Stimulated activated CD4-positive, alpha-beta T cell treated with anti-CD3 and anti-CD28 coated beads, Interleukin-12 subunit alpha, Interleukin-12 subunit beta, amount 100 ng/mL, for 48 hours (primary cell): Measurements from ENCODE around the gene PCSK4.
"Not testable (repeated sequence)": the region's sequence is repeated elsewhere in the genome, so short reads cannot be mapped to it uniquely, and the experiment has no call there.

ENCODE experiments used
- DNase-seq, 3 donors: peaks; one replicate each; pipeline ENCODE4 v3.0.0-alpha.2; 2020; ENCODE audit warnings: low read depth in 2 of 3, low spot score in 1 of 3

Gene PCSK4

DNA sequence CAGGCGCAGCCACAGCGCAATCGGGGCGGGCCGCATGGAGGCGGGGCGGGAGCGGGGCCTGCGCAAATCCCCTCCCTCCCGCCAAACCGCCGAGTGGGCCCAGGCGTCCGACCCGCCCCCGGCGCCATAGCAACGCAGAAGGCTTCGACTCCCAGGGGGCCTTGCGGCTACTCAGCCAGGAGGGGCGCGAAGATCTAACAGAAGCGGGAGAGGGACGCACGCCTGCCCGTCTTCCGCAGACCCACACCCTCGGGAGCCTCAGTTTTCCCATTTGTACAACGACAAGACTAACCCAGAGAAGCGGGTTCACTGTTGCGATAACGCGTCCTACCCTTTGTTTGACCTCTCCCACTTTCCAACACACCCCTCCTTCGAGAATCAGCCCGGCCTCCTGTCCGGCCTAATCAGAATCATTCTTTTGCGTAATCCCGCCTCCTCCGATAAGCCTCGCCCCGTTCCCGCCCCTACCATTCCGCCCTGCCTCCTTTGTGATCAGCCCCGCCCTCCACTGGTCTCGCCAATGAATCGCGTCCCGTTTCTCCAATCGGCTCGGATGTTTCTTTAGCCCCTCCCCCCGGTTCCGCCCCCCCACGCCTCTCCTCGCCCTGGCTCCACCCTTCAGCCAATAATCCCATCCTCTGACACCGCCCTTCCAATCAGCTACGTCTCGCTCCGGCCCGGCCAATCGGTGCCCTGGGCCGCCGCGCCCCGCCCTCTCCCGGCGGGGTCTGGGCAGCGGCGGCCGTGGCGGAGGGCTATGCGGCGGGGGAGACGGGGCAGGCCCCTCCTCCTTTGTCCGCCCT is at the start of gene PCSK4:
Gene PCSK4, minus strand, starts transcription at position 40 of the 803 bp plus-strand sequence. Its CDS starts 4 bp downstream, at position 36.
- DNase-seq: peak; percentile 96 to 99 (median 99)

DNA sequence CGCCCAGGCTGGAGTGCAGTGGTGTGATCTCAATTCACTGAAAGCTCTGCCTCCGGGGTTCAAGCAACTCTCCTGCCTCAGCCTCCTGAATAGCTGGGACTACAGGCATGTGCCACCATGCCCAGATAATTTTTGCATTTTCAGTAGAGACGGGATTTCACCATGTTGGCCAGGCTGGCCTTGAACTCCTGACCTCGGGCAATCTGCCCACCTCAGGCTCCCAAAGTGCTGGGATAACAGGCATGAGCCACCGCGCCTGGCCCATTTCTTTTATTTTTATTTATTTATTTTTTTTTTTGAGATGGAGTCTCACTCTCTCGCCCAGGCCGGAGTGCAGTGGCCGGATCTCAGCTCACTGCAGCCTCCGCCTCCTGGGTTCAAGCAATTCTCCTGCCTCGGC is 49.6 kb upstream of the PCSK4 start:
- DNase-seq: not testable (repeated sequence)

DNA sequence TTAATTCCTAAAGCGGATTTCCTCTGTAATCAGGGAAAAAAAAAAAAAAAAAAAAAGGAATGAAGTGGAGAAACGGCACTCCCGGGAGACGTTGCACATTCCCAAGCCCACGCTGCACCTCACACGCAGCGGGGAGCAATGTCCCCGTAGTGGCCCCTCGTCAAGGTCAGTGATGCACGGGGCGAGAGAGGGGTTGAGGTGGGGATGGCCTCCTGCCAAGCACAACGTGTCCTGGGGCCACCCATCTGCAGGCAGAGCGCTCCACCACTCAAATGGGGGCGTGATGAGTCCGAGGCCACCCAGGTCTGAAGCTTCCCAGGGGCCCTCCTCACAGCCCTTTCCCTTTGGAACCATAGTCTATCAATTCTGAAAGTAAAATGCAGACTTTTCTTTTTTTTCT is 48.8 kb upstream of the PCSK4 start:
- DNase-seq: no peak

DNA sequence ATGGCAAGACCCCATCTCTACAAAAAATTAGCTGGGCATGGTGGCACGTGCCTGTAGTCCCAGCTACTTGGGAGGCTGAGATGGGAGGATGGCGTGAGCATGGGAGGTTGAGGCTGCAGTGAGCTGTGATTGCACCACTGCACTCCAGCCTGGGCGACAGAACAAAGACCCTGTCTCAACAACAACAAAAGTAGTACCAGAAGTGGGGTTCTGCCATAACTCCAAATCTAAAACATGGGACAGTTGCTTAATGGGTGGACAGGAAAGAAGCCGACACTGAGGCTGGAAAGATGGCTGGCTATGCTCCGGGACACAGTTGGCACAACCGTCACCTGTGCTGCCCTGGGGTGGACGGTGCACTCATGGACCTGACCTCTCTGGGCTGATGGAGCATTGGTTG is 45.5 kb upstream of the PCSK4 start:
- DNase-seq: not testable (repeated sequence)

DNA sequence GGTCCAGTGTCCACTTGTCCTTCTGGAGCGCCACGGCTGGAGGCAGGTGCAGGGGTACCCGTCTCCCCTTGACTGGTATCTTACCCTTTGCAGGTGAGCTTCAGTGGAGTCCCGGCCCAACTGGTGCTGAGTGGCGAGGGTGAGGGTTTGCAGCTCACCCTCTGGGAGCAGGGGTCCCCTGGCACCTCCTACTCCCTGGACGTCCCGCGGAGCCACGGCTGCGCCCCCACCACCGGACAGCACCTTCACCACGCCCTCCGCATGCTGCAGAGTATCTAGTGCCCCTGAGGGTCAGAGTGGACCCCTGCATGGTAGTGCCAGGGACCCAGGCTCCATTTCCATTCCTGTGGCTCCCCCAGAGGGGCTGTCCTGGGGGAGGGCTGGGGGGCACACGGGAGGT is 44.8 kb upstream of the PCSK4 start:
- no peak for DNase-seq

DNA sequence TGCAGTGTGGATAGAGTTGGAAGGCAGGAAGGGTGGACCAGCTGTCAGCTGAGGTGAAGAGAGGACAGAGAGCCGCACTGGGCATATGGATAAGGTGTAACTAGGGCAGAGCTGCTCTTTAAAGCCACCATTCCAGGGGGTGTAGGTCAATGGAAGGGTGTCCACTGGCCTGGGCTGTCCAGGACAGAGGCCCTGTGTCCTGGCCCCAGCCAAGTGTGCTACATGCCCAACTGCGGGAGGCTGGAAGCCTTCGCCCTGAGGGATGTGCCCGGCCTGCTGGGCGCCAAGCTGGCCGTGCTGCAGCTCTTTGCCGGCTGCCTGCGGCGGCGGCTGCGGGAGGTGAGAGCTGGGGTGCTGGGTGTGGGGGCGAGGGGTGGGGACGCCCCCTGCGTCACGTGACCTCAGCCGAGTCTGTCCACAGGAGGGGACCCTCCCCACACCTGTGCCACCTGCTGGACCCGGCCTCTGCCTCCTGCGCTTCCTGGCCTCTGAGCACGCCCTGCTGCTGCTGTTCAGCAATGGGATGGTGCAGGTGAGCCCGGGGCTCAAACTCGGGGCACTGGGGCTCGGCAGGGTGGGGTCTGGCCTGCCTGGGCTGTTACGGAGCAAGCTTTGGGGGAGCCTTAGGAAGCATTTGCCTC is 43.5 kb upstream of the PCSK4 start:
- no peak for DNase-seq

DNA sequence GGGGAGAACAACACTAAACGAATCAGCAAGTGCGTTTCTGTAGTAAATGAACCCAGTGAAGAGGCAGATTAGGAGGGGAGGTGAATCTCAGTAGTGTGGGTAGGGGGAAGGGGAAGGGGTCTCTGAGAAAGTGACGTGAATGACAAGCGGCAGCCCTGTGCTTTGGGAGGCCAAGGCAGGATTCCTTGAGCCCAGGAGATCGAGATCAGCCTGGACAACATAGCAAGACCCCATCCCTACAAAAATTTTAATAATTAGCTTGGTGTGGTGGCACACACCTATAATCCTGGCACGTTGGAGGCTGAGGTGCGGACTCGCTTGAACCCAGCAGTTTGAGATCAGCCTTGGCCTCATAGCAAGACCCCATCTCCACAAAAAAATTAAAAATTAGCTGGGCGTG is 41.9 kb upstream of the PCSK4 start:
- no peak for DNase-seq

DNA sequence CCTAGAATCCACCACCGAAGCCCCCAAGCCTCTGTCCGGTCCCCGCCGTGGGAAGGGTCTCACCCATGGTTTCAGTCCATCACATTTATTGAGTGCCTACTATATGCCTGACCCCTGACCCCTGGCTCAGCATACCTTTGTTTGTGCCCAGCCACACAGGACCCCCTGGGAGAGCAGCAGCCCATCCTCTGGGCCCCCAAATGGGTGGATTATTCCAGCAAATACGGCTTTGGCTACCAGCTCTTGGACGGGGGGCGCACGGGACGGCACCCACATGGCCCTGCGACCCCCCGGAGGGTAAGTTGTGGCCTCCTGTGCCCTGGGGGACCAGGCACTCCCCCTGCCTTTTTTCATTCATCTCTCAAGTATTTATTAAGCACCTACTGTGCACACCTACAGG is 41.4 kb upstream of the PCSK4 start:
- DNase-seq: no peak

DNA sequence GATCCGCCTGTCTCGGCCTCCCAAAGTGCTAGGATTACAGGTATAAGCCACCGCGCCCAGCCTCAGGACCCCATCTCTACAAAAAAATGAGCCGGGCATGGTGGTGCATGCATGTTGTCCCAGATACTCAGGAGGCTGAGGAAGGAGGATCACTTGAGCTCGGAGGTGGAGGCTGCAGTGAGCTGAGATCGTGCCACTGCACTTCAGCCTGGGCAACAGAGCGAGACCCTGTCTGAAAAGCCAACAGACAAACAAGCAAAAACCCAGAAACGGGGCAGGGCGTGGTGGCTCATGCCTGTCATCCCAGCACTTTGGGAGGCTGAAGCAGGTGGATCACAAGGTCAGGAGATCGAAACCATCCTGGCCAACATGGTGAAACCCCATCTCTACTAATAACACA is 40.7 kb upstream of the PCSK4 start:
- DNase-seq: not testable (repeated sequence)

DNA sequence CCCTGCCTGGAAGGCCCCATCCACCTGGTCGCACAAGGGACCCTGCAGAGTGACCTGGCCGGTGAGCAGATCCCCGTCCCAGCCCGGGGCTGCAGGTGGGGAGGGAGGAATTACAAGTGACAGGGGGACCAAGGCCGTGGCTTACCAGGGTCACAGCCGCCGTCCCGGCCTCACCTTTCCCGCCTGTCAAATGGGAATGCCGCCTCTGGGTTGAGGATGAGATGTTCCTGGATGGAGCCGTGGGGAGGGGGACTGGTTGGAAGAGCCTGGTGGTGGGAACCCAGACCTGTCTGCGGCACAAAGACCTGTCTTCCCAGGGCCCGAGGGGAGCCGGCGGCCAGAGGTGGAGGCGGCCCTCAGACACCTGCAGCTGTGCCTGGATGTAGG is 39.3 kb upstream of the PCSK4 start:
- DNase-seq: no peak

DNA sequence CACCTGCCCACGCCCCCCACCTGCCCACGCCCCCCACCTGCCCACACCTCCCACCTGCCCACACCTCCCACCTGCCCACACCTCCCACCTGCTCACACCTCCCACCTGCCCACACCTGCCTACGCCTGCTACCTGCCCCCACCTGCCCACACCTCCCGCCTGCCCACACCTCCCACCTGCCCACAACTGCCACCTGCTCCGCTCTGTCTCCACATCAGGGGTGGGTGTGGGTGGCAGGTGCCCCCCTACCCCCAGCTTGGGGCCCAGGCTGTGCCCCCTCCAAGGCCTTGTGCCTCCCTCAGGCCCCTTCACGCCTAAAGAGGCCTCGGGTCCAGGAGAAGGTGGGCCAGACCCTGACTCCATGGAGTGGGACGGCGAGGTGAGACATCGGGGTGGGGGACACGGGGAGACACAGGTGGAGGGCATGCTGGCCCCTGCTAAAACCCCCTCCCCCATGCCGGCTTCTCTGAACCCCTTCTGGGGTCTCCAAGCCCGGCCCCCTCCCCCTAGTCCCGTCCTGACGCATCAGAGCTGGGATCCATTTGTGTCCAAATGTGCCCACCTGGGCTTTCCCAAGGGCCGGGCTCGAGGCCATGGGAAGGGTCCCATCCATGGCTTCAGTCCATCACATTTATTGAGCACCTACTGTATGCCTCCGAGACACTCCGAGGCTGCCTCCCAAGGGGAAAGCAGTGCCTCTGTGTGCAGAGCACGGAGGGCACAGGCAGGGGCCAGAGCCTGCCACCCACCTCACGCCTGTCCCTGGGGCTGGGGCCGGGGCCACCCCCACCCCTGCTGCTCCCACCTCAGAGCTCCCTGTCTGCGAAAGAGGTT is 38.7 kb upstream of the PCSK4 start:
- DNase-seq: no peak

DNA sequence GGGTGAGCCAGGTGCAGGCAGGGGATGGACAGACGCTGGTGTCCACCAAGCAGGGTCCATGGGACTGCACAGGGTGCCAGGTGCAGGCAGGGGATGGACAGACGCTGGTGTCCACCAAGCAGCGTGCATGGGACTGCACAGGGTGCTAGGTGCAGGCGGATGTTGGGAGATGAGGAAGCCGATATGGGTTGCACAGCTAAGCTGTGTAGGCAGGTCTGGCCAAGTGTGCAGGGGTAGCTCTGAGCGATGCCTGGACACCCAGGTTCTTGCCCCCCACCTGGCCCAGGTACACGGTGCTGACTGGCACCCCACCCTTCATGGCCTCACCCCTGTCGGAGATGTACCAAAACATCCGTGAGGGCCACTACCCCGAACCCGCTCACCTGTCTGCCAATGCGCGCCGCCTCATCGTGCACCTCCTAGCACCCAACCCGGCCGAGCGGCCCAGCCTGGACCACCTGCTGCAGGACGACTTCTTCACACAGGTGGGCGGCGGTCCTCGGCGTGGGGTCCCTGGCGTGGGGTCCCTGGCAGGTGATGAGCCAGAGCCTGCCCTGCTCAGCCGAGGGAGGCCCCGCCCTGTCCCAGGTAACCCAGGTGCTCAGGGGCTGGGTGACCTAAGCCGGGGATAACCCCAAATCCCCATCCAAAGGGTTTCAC is 37.6 kb upstream of the PCSK4 start:
- DNase-seq: no peak

DNA sequence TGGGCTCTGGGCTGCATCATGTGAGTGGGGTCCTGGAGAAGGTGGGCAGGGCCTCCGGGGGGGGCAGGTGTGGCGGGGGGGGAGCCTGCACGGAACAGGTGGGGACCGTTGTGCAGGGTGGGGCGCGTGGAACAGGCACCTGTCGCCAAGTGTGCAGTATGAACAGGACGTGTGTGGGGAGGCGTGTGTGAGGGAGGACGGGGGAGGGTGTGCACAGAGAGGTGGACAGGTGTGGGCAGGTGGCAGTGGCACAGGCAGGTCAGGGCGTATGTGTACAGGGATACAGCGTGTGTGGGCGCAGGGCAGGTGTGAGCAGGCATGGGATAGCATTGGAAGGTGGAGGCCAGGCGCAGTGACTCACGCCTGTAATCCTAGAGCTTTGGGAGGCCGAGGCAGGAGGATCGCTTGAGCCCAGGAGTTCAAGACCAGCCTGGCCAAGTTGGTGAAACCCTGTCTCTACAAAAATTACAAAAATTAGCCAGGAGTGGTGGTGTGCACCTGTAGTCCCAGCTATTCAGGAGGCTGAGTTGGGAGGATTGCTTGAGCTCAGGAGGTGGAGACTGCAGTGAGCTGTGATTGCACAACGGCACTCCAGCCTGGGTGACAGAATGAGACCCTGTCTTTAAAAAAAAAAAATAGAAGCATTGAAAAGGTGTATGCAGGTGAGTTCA is 37.0 kb upstream of the PCSK4 start:
- DNase-seq: no peak

DNA sequence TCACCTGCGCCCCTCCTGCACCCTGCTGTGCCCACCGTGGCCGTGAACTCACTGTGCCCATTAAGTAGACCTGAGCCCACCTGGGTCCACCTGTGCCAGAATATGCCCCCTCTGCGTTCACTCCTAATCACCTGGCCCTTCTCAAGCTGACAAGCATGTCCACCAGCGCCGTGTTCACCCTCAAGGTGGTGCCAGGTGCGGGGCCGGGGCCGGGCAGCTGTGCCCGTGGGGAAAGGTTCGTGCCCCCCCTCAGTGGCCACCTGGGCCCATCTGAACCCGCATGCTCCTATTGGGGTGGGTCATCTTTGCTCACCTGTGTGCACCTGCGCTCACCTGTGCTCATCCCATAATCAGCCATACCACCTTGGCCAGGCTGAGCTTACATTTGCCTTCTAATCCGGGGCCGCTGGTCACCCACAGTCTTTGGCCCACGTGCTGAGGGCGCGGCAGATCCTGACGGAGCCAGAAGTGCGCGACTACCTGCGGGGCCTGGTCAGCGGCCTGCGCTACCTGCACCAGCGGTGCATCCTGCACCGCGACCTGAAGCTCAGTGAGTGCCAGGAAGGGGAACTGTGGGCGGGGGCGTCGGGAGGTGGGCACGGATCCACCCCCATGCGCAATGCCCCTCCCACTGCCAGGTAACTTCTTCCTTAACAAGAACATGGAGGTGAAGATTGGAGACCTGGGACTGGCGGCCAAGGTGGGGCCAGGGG is 36.1 kb upstream of the PCSK4 start:
- no peak for DNase-seq

DNA sequence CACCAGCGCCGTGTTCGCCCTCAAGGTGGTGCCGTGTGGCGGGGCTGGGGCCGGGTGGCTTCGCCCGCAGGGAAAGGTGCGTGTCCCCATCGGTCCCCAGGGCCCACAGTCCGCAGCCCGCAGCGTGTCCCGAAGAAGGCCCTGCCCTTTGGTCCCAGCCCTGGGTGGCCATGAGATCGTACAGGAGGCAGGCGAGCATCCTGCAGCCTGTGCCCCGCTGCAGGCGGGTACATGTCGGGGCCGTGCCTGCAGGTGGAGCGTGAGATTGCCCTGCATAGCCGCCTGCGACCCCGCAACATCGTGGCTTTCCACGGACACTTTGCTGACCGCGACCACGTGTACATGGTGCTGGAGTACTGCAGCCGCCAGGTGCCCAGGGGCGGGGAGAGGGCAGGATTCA is 35.2 kb upstream of the PCSK4 start:
- DNase-seq: no peak

DNA sequence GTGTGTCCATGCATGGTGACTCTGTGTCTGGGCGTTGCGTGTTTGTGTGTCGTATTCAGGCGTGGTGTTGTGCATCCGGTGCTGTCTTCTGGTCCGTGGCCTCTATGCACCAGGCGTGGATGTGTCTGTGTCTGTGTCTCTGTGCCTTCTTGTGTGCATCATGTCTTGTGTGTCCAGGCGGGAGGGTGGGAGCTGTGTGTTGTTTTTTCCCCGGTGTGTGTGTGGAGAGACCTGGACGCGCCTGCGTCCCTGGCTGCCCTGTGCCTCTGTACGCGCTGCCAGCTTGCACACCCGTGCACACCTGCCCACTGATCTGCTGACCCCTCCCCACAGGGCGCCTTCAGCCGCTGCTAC is 34.8 kb upstream of the PCSK4 start:
- DNase-seq: no peak

DNA sequence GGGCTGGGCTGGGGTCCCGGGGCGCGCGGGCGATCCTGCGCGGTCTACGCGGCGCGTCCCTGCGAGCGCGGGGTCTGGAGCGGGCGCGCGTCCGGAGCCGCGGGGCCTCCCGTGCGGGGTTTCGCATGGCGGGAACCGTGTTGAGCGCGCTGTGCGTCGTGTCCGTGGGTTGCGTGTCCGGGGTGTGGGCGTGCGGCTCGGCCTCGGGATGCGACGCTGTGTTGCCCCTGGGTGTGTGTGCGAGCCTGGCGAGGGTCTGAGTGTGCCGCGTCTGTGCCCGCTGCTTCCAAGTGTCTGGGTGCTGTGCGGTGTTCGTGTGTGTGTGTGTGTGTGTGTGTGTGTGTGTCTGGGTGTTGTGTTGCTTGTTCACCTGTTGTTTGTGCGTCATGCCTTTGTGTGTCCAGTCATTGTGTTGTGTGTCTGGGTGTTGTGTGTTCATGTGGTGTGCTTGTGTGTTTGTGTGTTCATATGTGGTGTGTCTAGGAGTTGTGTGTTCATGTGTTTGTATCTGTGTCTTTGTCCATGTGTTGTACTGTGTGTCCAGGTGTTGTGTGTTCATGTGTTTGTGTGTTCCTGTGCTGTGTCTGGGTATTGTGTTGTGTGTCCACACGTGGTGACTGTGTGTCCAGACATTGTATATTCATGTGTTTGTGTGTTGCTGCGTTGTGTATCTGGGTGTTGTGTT is 34.3 kb upstream of the PCSK4 start:
- DNase-seq: no peak

DNA sequence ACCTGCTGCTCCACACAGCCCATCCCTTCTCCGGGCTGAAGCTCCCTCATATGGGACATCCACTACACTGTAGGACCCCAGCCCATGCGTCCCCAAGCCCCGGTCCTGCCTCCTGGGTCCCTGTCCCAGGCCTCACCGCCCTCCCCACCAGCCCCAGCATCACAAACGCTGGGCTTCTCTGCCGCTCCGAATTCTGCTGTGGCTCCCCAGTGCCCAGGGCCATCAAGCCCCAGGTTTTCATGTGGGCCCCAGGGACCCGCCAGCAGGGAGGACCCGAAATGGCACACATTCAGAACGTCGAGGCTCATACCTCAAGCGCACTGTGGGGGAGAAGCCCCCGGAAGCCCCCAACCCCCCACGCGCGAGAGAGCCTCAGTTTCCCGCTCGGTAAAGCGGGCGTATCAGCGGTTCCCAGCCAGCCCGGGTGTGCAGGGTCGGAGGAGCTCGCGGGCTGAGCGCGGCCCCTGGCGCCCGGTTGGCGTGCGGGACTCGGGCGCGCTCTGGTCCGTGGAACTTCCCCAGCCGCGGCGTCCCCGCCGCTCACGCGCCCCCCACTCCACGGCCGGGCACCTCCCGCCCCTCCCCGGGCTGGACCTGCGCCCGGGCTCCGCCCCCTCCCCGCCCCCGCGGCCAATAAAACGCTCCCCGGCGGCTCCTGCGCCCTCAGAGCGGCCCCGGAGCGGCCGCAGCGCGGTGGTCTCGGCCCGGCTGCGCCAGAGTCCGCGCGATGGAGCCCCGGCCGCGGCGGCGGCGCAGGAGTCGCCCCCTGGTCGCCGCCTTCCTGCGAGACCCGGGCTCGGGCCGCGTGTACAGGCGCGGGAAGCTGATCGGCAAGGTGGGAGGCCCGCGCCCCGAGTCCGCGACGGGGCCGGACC is 33.5 kb upstream of the PCSK4 start, which contains the start of gene PLK5:
Gene PLK5, plus strand, starts transcription at position 666 of the 875 bp plus-strand sequence. CDS start 2,920 bp downstream, outside the sequence.
- DNase-seq: no peak

DNA sequence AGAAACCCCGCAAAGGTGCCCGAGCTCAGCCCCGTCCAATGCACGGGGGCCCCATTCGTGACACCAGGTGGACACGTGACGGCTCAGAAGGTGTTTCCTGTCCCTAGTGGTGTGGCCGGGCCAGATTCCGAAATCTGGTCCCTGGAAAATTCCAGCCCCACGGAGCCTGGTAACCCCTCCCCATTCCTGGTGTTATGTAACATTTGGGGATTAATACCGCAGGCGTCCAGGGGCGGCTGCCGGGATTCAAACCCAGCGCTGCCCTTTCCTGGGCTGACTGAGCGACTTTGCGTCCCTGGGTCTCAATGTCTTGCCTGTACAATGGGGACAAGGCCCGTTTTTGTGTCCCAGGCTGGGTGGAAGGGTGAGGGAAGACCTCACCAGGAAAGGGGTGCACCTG is 32.7 kb upstream of the PCSK4 start:
- DNase-seq: no peak
